NCI-H446 treated with DMSO at 0.1 percent for 48 hours (cell line): ENCODE results near the gene BMP2.

Experiments used
- DNase-seq: peaks from one replicate; lab custom pipeline; 2025; lab: John Stamatoyannopoulos, UW

BMP2 gene

DNA sequence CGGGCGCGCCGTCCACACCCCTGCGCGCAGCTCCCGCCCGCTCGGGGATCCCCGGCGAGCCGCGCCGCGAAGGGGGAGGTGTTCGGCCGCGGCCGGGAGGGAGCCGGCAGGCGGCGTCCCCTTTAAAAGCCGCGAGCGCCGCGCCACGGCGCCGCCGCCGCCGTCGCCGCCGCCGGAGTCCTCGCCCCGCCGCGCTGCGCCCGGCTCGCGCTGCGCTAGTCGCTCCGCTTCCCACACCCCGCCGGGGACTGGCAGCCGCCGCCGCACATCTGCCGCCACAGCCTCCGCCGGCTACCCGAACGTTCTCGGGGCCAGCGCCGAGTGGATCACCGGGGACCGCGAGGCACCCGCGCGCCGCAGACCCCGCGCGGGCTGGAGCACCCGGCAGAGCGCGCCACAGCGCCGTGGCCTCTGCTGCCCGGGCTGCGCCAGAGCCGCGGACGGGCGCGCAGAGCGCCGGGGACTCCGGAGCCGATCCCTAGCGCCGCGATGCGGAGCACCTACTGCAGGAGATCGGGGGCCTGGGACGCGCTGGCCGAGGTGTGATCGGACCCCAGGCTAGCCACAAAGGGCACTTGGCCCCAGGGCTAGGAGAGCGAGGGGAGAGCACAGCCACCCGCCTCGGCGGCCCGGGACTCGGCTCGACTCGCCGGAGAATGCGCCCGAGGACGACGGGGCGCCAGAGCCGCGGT is at the start of gene BMP2:
Gene BMP2, plus strand, starts transcription at position 151 of the 692 bp plus-strand sequence. CDS start 2,441 bp downstream, outside the sequence.
- DNase-seq: no peak

GRCh38 chr20:6718662-6719368 is 48.7 kb upstream of the BMP2 start:
- no peak for DNase-seq

- no peak for DNase-seq
Measured at GRCh38 chr20:6719369-6719721, 48.1 kb upstream of the BMP2 start.

GRCh38 chr20:6726761-6727160 is 40.7 kb upstream of the BMP2 start:
- no peak for DNase-seq

DNA sequence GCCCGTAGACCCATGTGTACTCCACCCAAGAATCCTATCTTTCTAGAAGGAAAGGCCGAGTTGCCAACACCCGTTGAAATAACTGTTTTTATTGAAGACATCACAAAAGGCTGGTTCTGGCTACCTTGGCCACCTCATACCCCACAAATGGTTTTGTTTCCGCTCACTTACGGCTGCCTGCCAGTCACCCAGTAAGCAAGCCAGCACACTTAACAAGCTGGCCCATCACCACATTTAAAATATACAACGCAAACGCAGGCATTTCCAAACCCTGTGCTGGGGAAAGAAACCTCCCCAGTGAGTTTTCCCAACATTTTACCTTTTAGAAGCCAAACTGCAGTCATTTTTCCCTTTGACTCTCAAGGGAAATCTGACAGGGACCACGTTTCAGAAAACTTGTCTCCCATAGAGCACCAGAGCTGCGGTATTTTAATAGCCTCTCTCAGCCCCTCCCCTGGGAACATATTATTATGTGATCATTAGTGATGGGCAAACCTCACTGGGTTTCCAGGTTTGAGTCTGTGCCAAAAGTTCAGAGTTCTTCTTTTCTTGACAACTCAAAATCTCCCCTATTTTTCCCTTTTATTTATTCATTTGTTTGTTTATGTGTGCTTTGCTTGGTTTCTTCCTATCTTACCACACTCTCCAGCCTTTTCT is 36.7 kb upstream of the BMP2 start:
- no peak for DNase-seq

GRCh38 chr20:6732001-6732447 is 35.5 kb upstream of the BMP2 start:
- no peak for DNase-seq

DNA sequence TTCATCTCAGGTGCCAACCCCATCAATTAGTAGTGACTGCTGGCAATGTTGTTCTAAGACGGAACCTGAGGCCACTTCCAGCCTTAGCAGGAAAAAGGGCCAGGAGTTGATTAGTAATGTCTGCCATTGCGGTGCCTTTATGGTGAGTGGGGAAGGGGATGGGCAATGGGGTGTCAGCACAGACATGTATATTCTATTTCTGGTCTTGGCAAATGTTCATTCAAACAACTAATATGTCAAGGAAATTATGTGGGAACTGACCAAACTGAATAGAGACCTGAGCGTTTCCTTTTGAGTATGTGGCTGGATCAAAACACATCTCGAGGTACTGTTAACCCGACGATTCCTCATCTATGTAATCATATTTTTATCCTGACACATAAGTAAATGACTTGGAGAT is 34.6 kb upstream of the BMP2 start:
- DNase-seq: no peak

DNA sequence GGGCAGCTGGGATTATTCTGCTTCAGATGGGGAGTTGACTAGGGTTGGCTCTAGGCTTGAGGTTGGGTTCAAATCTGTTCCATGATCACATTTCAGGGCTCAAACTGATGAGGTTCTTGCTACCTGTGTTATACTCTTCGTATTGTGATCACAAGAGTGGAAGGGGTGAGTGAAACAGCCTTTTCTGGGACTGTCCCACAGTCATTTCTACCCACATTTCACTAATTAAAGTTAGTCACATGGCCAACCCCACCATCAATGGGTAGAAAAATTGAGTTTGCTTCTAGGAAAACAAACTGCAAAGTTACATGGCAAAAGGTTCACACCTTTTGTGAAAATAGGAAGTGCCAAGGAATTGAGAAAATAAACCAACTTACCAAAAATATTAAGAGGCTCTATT is 33.5 kb upstream of the BMP2 start:
- DNase-seq: no peak

GRCh38 chr20:6735942-6736845 is 31.3 kb upstream of the BMP2 start:
- DNase-seq: no peak

- DNase-seq: no peak
Measured at GRCh38 chr20:6739406-6739805, 28.1 kb upstream of the BMP2 start.

DNA sequence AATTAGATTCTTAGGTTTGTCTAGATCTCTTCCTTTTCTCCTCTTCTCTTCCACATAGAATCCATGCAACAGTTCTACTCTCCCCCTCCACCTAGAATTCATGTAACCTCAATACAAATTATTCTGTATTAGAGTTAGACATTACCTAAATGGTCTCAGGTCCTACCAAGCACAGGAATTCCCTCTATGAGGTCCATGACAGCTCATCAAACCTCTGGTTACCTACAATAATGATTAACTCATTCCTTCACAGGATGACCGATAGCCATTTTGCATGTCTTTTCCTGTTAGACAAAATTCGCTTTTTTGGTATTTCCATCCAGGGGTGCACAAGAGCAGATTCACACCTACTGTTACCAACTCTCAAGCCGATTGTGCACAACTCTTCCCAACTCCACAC is 27.4 kb upstream of the BMP2 start:
- DNase-seq: no peak

DNA sequence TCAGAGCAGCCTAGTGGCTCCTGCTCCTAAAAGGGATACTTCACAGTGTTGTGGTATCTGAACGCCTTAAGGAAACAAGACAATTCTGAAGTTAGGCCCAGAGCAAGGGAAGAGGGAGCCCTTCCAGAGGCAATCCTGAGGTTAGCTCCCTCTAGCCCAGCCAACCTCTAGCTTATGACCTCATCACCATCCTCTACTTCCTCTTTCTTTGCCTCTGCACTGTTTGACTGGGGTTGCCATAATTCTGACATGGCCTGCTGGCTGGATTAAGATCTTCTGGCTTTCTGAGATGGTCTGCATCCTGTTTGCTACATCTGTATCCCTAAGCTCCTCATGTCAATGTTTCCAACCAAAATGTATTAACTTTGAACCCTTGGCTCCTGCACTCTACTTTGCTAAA is 23.3 kb upstream of the BMP2 start:
- DNase-seq: no peak

DNA sequence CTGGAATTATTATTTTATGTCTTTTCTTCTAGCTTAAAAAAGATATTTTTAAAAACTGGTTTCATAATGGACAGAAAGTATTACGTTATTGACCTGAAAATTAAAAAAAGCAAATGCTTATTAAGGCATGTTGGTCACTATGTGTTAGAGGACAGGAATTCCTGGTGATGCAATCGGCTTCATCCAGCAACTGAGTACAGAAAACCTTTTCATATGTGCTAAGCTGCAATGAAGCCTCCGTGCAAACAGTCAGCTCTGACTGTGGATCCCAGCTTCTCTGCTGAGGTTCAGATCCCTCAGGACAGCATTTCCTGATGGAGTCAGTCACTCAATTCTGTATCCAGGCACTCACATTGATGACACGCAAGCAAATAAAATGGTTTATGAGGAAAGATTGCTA is 22.7 kb upstream of the BMP2 start:
- no peak for DNase-seq

DNA sequence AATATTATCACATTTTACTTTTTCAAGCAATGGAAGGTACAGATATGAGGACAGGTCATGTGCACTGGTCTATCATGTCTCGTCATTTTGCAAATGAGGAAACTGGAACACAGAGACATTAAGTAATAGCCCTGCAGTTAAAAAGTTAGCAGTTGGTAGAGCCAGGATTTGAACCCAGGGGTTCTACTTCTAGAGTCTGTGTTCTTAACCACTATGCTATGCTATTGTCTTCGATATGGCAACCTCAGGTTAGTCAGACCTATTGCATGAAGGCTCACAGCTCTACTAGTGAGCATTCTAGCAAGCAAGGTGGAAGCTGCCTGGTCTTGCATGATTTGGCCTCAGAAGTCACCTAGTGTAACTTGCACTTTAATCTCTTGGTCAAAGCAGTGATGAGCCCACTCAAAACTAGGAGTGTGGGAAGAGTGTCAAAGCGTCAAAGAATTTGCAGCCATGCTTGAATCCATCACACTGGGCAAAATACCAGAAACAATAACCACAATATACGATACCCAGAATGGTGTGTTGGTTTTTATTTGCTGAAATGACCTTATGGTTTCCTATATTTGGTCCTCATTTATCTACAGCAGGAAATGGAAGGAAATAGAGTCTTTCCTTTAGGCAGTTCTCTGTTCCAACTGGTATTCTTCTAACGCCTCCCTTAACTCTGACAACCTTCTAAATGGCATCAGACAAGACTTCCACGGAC is 20.4 kb upstream of the BMP2 start:
- DNase-seq: no peak

DNA sequence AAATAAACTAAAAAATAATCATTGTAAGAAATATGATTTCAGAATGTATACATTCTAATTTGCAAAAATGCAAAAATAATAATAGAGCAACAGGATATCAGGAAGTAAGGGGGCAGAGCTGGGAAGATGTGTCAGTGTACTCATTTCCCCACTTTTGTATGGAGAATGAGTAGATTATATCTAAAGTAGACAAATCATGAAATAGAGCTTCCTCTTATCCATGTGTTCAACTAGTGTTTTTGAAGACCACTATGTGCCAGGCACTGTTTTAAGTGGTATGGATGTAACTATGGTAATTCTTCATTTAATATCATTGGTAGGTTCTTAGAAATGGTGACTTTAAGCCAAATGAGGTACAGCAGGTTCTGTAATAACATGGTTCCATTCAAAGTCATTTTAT is 17.0 kb upstream of the BMP2 start:
- DNase-seq: no peak

- DNase-seq: no peak
Measured at GRCh38 chr20:6756693-6757595, 10.5 kb upstream of the BMP2 start.

- DNase-seq: no peak
Measured at GRCh38 chr20:6764619-6765018, 2.9 kb upstream of the BMP2 start.

- DNase-seq: peak; percentile 54
Measured at GRCh38 chr20:6765469-6766058, 1.9 kb upstream of the BMP2 start.

- DNase-seq: no peak
Measured at GRCh38 chr20:6766433-6766832, 1.1 kb upstream of the BMP2 start.

DNA sequence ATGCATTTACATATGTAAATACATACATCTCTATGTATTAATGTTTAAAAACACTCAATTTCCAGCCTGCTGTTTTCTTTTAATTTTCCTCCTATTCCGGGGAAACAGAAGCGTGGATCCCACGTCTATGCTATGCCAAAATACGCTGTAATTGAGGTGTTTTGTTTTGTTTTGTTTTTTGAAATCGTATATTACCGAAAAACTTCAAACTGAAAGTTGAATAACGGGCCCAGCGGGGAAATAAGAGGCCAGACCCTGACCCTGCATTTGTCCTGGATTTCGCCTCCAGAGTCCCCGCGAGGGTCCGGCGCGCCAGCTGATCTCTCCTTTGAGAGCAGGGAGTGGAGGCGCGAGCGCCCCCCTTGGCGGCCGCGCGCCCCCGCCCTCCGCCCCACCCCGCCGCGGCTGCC is 355 bp upstream of the BMP2 start:
- DNase-seq: no peak
